ENCODE measurements around the gene PRKACA. TPM values are rescaled to one million over a fixed set of nuclear protein-coding genes. Genes with fewer than 3 reads are reported as not detected.

The PRKACA gene
- total RNA-seq, 1 donor from 2014 or later: 79.6 TPM

DNA sequence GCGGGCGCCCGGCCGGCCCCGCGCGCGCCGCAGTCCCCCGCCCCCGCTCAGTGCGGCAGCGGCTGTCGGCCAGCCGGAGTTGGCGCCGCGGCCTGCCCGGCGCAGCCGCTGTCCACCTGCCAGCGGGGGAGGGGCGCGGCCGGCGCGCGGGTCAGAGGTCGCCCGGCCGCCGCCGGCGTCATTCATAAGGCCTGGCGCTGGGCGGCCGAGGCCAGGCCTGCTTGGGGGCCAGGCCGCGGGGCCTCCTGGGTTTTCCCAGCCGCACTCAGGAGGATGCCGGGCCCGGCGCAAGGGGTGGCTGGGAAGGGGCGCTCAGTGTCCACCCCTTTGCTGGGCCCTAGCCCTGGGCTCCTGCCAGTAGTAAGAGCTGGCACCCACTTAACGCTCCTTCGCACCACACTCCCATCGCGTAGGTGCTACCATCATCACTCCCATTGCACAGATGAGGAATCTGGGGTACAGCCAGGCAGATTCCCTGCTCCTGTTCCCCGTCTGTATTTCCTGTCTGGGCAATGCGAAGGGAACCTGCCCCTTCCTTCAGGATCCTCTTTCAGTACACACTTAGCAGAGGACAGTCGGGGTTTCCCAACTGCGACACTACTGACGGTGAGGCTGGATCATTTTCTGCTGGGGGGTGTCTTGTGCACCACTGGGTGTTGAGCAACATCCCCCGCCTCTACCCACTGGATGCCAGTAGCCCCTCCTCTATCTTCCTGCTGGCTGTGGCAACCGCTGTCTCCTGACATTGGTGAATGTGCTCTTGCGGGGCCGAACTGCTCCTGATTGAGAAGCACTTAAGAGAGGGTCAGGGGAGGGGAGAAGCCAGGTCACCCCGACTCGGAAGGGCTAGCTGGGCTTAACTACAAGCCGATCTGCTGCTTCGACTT is 846 bp upstream of the PRKACA start:
- DNase-seq (ENCODE audit: extremely low read depth, low read depth, low spot score): no peak

DNA sequence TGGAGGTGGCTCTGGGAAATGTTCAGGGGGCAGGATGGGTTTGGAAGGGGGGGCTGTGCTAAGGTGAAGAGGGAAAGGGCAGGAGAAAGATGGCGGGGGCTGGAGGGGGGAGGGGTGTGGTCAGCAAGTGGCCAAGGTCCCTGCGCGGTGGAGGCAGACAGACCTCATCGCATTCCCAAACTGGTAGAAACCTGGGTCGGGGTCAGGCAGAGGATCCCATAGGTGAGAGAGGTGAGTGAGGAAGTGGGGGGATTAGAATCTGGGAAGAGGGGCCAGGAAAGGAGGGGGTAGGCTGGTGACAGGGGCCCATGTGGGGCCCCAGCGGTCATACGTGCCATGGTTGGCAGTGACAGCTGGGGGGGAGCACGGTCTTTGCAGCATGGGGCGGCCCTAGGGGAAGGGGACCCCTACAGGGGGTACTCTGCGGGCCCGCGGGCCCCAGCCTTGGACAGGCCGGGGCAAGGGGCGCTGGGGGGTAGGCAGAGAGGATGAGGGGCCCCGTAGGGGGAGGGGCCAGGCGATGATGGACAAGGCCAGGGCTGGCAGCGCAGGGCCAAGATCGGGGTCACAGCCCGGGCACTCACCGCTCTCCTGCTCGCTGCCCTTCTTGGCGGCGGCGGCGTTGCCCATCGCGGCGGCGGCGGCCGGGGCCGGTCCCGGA is 514 bp downstream of the PRKACA start:
- DNase-seq (ENCODE audit: extremely low read depth, low read depth, low spot score): no peak

DNA sequence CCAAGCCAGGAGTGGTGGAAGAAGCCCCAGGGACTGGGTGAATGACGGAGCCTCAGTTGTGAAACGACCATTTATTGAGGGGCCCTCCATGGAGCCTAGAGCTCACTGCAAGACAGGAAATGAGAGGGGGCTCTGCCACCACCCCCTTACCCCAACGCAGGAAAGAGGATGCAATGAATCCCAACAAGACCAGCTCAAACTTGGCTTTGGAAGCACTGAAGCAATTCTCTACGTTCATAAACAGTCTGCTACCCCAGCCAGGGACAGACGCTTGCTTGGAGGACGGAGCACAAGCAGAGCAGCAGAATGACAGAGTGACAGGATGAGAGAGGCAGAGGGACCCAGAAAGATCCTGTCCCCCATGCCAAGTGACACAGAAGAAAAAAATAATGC is 1.0 kb downstream of the PRKACA start:
- no peak for DNase-seq (ENCODE audit: extremely low read depth, low read depth, low spot score)

DNA sequence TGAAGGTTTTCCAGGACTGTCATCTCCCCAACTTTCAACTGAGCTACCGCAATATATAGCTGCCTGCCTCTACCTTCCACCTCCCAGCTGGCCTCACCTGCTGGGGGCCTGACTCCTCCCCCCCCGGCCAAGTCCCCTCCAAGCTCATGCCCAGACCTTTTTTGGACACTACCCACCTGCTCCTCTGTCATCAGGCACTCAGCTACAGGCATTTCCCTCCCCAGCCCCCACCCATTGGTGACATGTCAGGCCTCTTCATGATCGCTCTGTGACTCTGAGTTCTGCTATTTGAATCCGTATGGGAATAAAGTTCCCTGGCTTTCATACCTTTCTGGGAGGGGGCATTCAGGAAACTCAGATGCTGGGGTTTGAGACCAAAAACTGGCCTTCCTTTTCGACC is 1.8 kb downstream of the PRKACA start:
- no peak for DNase-seq (ENCODE audit: extremely low read depth, low read depth, low spot score)

DNA sequence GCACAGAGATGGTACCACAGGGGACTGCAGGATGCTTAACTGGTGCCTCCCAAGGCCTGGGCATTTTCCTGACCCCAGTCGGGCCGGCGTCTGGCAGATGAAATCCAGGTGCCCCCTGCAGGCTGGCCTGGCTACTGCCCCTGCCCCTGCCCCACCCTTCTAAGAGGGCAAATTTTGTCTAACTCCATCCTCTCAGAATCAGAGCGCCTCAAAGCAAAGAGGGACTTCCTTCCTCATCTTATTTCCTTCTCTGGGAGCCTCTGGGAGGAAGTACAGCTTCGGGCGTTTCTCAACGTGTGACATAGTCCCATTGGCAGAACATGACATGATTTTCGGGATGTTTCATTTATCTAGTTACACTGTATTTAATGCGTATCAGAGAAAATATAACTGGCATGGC is 2.7 kb downstream of the PRKACA start:
- no peak for DNase-seq (ENCODE audit: extremely low read depth, low read depth, low spot score)

DNA sequence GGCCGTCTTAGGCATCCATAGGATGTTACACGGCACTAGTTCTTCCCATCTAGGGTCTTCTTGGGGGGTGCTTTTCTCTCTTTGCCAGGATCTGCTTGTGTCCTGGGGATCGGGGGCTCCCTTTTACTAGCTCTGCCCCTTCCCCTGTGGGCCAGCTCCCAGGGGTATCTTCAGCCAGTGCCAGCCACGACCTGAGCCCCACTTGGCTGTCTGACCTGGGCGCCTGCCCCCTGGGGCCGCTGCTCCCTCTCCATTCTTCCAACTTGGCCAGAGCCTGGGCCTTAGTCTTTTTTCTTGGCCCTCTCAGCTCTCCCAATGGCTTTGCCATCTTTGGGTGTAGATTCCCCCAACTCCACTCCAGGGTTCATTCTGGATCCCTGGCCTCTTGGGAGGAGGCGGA is 3.1 kb downstream of the PRKACA start:
- no peak for DNase-seq (ENCODE audit: extremely low read depth, low read depth, low spot score)

DNA sequence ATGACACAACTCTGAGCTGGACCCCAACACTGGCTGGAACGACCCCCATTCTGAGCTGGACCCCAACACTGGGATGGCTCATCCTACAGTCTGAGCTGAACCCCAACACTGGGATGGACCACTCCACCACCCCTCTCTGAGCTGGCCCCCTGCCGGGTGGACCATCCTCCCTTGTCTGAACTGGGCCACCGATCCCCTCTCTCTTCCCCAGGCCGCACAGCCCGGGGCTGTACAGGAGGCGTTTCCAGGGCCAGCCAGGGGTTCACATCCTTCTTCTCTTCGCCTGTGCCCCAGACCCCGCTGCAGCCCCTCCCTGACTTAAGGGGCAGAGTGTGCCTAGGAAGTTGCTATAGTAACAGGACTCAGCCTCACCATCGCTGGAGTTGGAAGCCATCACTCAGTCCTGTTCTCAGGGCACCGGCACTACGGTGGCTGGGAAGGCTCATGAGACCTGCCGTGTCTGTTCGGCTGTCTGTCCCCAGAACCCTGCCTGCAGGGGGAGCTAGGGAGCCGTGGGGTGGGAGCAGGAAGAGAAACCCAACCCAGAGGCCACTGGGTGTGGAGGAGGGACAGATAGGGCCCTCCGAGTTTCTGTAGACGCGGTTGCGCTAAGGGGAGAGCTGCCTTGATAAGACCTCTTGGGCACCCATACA is 3.7 kb downstream of the PRKACA start:
- no peak for DNase-seq (ENCODE audit: extremely low read depth, low read depth, low spot score)

DNA sequence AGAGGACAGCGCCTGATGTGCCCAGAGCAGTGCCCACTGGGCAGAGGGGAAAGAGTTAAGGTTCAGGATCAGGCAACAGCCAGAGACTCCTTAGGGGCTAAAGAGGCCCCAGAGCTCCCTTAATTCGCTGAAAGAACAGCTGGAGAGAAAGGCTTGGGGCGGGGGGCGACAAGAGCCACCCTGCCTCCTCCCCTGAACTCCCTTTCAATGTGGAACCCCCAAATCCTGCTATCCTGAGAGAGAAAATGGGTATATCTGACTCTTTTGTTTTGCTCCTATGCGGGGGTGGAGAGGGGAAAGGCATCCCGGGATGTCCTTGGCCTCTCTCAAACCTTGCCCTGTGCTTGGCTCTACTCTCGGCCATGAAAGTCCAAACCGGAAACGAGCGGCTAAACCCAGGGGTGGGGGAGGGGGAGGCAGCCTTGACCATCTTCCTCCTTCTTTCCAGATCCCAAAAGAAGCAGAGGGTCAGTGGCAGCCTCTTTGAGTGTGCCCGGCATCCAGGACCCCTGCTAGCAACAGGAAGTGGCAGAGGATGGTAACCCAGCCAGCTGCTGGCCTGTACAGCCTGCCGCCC is 4.7 kb downstream of the PRKACA start:
- DNase-seq (ENCODE audit: extremely low read depth, low read depth, low spot score): no peak

DNA sequence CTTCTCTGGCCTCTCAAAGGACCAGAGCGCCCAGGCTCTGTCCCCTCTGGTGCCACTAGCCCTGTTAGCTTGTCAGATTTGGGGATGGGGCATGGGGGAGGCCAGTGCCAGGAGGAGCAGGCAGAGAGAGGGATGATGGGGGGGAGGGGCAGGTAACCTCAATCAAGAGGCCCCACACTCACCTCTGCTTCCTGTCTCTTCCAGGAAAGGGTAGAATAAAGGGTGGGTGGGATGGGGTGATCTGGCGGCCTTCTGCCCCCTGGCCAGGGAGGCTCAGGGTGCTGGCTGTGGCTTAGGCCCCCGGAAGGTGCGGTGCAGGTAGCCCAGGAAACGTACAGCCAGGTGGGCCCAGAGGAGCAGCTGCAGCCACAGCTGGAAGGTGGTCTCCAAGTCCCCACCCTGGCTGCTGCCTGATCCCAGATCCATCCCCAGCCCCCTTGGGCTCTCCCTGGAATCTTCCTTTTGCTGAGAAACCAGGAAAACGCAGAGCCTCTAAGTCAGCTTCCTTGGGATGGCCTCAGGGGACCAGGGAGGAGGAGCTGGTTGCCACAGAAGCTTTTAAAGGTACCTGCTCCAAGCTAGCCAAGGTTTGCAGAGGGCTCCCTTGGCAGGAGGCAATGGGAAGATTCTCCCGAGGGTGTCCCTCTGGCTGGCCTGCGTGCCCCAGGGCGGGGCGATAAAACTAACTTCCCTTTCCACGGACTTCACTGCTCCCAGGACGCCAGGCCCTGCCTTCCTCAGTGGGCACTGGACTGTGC is 5.3 kb downstream of the PRKACA start:
- no peak for DNase-seq (ENCODE audit: extremely low read depth, low read depth, low spot score)

DNA sequence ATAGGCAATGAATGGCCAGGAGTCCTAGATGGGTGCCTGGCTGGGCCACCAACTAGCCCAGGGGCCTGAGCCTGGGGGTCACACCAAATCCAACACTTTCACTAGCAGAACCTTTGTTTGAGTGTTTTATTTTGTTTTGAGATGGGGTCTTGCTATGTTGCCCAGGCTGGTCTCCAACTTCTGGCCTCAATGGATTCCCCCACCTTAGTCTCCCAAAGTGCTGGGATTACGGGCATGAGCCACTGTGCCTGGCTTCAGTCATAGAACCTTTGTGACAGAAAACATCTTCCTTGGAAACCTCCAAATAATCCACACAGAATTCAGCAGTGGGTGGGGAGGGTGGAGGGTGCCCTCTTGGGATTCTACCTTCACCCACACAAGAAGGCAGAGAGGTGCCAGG is 6.1 kb downstream of the PRKACA start:
- no peak for DNase-seq (ENCODE audit: extremely low read depth, low read depth, low spot score)

DNA sequence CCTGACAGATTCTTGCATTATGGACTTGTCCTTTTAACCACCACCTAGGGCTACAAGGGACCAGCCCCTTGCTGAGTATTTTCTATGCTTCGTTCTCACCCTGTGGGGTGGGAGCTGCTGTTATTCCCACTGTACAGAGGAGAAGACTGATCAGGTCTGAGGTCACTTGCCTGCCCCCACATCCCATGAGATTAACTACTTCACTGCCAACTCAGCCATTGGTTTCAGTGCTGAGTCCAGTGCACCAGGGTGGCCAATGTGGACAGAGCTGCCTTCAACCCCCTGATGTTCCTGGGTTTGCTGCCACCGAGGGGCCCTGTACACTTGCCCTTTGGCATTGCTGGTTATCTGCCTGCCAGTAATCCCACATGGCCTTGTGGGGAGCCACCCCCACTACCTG is 6.9 kb downstream of the PRKACA start:
- no peak for DNase-seq (ENCODE audit: extremely low read depth, low read depth, low spot score)

DNA sequence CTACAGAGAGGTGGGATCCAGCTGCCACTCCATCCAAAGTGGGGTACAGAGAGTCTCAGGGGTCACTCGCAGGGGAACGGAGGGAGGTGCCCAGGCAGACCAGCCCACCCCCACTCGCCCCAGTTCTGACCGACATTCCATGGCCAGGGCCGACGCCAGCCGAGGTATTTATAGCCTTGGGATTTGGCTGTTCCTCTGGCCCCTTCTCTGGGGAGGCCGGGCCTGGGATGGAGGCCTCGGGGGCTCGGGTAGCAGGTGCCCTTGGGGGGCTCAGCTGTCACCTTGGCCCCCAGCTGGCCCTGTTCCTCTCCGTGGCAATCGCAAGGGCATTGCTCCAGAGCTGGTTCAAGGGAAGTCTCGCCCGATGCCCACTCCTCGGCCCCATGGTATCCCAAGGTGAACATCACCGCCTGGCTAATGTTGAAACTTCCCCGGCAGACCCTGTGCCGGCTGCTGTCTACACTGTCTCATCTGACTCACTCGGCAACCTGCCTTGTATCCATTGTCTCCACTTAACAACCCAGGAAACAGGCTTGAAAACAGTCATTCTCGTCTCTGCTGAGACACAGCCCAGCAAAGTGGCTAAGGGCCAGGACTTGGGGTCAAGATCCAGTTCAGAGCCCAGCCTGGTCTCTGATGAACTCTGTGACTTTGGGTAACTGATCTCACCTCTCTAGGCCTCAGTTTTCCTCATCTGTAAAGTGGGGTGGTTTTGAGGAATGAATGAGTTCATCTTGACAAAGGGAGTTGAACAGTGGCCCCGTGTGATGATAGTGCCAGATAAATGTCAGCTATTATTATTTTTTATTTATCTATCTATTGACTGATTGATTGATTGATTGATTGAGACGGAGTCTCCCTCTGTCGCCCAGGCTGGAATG is 9.7 kb downstream of the PRKACA start:
- DNase-seq (ENCODE audit: extremely low read depth, low read depth, low spot score): peak; percentile 51

DNA sequence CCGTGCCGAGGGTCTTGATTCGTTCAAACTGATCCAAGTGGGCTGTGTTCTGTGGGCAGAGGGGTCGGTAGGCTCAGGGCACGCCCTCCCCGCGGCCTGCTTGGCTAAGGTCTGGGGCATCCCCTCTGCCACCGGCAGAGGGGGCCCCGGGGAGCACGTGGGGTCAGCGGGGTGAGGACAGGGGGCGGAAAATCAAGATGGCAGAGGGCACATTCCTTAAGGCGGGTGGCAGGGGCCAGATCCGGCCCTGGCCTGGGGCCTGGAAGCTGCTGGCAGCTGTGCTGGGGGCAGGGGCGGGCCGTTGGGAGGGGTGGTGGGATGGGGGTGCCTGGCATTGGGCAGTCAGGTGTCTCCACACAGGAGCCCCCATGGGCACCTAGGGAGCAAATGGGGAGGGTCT is 10.7 kb downstream of the PRKACA start:
- no peak for DNase-seq (ENCODE audit: extremely low read depth, low read depth, low spot score)

DNA sequence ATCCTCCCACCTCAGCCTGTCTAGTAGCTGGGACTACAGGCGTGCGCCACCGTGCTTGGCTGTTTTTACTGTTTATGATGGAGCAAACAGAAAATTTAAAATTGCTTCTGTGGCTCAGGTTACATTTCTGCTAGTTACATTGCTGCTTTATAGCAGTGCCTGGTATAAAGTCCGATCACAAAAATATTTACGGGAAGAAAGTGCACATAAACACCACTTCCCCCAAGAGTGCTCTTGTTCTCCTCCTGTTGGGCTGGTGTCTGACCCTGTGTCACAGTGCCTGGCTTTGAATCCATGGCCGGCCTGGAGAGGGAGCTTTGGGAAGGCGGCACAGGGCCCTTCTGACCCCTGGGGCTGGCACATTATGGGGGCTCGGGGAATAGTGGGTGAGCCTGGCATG is 11.9 kb downstream of the PRKACA start:
- DNase-seq (ENCODE audit: extremely low read depth, low read depth, low spot score): no peak

DNA sequence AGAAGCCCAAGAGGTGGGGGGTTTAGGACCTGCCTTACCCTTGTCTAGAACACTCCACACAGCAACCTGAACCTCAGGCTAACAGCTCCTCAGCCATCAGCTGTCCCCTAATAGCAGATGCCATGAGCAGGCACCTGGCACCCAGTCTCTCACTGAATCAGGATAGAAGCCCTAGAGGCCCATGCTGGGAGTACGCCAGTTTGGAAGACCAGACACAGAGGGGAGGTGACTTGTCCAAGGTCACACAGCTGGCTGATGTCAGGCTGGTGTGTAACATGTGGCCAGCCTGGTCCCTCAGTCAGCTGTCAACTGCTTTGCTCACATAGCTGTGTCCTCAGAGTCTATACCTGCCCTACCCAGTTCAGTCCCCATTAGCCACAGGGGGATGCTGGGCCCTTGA is 14.3 kb downstream of the PRKACA start:
- DNase-seq (ENCODE audit: extremely low read depth, low read depth, low spot score): no peak

DNA sequence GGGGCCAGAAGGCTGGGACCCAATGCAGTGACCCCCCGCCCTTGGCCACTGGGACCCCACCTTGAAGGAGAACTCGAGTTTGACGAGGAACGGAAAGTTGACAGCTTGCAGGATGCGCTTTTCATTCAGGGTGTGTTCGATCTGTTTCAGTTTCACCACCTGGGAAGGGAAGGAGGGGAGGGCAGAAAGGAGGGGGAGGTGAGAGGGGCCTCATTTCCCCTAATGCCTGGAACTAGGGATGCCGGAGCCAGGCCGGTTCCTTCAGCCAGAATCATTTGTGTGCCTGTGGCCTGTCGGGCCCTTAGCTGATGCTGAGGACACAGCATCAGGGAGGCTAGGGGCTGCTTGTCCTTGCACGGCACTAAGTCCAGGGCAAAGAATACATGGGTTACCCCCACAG is 14.8 kb downstream of the PRKACA start:
- DNase-seq (ENCODE audit: extremely low read depth, low read depth, low spot score): no peak

DNA sequence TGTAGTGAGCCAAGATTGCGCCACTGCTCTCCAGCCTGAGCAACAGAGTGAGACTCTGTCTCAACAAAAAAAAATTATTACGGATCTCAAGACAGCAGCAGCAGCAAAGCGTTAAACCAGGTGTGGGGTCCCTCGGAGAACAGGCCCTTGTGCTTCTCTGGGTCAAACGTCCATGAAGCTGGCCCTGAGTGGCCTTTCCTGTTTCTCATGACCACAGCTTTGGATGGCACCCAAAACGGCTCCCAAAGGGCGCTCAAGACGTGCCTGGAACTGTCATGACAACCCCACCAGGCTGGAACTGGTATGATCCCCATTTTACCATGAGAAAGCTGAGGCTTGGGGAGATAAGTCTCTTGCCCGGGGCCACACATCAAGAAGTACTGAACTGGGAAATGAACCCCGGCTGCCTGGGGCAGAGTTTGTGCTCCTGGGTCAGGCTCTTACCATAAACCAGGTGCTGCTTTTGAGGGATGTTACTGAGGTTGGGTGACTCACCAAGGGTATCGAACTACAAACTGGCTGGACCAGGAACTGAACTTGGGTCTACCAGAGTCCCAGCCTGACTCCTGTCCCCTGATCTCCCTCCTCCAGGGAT is 15.4 kb downstream of the PRKACA start:
- no peak for DNase-seq (ENCODE audit: extremely low read depth, low read depth, low spot score)

DNA sequence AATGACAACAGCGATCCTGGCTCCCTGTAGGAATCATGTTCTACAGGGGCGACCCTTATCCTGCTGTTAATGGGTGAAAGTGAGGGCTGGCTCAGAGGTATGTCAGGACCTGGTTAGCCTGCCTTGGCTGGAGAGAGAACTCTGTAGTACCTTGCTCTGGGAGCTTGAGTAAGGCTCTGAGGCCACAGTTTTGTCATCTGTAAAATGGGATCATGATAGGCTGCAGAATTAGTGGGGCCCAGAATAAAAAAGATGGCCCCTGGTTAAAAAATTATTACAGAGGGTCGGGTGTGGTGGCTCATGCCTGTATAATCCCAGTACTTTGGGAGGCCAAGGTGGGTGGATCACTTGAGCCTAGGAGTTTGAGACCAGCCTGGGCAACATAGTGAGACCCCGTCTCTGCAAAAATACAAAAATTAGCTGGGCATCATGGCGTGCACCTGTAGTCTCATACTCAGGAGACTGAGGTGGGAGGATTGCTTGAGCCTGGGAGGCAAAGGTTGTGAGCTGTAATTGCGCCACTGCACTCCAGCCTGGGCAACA is 16.5 kb downstream of the PRKACA start:
- no peak for DNase-seq (ENCODE audit: extremely low read depth, low read depth, low spot score)

DNA sequence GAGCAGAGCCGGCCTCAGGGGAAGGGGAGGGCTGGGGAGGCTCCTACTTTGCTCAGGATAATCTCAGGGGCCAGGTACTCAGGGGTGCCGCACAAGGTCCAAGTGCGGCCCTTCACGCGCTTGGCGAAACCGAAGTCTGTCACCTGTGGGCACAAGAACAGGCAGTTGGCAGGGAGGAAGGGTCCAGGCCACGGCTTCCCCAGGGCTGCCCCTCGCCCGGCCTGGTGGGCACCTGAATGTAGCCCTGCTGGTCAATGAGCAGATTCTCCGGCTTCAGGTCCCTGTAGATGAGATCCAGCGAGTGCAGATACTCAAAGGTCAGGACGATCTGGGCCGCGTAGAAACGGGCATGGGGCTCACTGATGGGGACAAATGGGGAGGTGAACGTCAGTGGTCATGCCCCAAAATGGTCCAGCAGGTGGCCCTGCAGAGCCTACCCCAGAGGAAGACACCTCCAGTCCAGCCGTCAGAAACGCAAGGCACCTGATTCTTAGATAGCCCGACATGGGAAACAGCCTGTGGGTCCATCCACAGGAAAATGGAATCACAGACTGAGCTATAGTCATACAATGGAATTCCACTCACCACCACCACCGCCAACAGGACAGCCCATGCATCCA is 19.9 kb downstream of the PRKACA start:
- DNase-seq (ENCODE audit: extremely low read depth, low read depth, low spot score): no peak
